NOMO-1 treated with DMSO at 0.1 percent for 48 hours (cell line): ENCODE data around the gene USP25.
A peak's percentile ranks its signal among the peaks of the same experiment; 100 is the strongest.

Experiments
- DNase-seq: peaks from one replicate; lab custom pipeline; 2025; ENCODE audit not compliant: unreplicated experiment; lab: John Stamatoyannopoulos, UW

Gene USP25

GRCh38 chr21:15729674-15730483 lies at the start of gene USP25:
Gene USP25 (plus strand): TSS chr21:15729982. CDS start chr21:15730394, 412 bp downstream.
- peak; percentile 76 for DNase-seq

DNA sequence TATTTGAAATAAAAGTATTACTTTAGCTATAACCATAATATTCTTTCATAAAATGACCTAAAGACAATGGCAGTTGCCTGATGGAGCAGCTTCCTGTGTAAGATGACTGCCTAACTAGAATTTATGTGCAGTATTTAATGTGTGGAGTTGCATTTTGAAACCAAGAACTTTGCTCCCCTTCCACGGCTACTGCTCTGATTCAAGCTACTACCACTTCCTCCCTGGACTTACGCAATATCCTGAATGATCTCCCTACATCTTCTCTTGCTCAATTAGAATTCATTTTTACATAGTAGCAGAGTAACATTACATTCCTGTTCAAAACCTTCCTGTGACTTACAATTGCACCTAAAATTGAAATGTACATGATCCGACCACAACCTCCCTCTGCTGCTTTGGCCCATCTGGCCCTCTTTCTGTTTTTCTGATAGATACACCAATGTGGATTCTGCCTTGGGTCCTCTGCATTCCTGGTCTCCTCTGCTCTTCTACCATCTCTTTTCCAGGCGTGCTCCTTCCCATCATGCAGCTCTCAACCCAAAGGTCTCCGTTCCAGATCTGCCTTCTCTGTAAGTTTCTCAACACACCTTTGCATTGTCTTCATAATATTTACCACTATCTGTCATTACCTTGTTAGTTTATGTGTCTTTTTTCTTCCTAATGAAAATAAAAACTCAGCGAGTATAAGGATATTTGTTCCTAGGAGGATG lies 47.4 kb upstream of the USP25 start:
- DNase-seq: peak; percentile 99

GRCh38 chr21:15682977-15683376 lies 46.8 kb upstream of the USP25 start:
- DNase-seq: peak; percentile 69

DNA sequence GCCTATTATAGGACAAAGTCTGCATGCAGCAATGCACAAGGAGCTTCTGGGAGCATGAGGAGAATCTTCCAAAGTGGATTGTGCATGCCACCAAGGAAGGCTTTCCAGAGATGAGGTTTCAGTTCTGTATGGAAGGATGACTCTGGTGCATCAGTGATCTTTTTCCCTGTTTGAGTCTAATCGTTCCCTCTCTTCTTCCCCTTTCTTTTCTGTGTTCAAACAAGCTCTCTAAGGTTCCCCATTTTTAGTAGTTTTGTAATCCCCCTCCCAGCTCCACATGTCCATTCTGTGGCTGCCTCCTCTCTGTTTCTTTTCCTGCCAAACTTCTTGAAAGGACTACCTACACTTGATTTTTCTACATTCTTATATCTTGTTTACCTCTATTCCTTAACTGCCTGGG lies 43.3 kb upstream of the USP25 start:
- DNase-seq: peak; percentile 82

DNA sequence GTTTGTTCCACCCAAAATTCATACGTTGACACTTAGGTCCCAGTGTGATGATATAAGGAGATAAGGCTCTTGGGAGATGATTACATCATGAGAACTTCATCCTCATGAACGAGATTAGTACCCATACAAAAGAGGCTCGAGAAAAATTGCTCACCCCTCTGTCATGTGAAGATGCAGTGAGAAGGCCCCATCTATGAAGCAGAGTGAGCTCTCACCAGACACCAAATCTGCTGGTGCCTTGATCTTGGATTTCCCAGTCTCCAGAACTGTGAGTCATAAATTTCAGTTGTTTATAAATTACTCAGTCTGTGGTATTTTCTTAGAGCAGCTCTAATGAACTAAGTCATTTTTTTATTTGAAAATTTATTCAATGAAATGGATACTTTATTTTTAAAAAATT lies 42.6 kb upstream of the USP25 start:
- no peak for DNase-seq

- DNase-seq: no peak
These were observed 41.8 kb upstream of the USP25 start for GRCh38 chr21:15688016-15688415.

DNA sequence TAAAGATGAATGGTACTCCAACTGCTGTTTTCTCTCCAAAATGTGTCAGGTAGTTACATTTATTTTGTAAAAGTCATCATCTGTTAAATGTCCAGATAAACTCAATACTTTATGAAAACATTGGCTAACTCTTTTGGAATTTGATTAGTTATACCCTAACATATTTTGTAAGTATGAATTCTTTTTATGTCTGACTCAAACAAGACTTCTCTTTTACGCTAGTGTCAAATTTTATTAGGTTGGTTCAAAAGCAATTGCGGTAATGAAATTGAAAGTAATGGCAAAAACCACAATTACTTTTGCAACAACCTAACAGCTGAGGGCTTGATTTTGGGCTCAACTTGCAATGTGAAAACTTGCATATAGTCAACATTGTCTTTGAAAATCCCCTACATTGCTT lies 41.0 kb upstream of the USP25 start:
- DNase-seq: peak; percentile 84

DNA sequence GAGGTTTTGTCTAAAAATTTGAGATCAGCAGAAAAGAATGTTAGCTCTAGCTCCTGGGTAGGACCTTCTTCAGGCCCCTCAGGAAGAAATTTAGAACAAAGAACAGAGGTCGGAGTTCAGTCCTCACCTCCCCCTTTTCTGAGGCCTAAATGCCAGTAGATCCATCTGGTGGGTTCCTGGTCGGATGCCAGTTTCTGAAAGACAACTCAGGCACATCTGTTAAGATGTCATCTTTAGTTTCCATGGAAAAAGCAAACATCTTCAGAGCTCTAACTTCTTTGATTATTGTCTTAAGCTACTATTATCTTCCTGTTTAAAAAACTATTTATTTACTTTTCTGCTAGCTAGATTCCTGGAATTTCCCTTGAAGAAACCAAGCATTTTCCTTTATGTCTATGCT lies 37.1 kb upstream of the USP25 start:
- no peak for DNase-seq

GRCh38 chr21:15695241-15695640 lies 34.5 kb upstream of the USP25 start:
- no peak for DNase-seq

GRCh38 chr21:15701830-15702229 lies 28.0 kb upstream of the USP25 start:
- DNase-seq: no peak

DNA sequence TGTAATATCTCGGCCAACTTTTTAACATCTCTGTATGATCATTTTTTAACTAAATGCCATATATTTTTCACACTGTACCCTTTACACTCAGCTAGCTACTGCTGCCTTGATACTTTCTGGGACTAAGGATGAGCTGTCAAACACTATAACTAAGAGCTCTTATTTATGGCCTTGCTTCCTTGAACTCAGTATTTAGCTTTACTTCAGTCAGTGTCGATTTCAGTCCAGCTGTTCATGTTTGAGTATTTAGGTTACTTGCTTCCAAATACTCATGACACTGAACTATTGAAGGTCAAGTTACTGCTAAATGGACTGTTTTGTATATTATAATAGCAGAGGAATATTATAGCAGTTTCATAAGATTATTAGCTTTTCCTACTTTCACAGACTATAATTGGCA lies 25.9 kb upstream of the USP25 start:
- no peak for DNase-seq

GRCh38 chr21:15706696-15707095 lies 23.1 kb upstream of the USP25 start:
- no peak for DNase-seq

GRCh38 chr21:15713412-15713811 lies 16.4 kb upstream of the USP25 start:
- no peak for DNase-seq

DNA sequence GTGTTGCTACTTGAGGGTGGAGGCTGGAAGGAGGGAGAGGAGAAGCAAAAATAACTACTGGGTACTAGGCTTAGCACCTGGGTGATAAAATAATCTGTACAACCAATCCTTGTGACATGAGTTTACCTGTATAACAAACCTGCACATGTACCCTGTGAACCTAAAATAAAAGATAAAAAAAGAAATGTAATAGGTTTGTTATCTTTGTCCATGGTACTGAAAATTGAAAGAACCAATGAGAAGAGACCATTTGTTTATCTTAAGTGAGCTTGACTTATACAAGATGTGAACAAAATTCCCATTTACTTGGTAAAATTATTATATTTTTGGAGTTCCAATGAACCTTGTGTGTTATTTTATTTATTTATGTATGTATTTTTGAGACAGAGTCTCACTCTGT lies 11.1 kb upstream of the USP25 start:
- no peak for DNase-seq

- DNase-seq: no peak
These were observed 9.8 kb upstream of the USP25 start for GRCh38 chr21:15719976-15720375.

- no peak for DNase-seq
These were observed 7.0 kb upstream of the USP25 start for GRCh38 chr21:15722591-15723324.

DNA sequence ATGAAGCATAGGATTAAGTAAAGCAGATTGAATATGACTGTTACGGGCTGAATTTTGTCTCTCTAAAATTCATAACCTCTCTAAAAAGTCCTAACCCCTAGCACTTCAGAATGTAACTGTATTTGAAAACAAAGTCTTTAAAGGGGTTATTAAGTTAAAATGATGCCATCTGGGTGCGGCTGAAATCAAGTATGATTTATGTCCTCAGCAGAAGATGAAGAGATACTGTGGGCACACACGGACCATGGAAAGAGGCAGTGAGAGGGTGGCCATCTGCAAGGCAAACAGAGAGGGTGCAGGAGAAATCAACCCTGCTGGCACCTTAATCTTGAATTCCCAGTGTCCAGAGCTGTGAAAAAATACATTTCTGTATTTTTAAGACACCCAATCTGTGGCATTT lies 3.8 kb upstream of the USP25 start:
- no peak for DNase-seq

DNA sequence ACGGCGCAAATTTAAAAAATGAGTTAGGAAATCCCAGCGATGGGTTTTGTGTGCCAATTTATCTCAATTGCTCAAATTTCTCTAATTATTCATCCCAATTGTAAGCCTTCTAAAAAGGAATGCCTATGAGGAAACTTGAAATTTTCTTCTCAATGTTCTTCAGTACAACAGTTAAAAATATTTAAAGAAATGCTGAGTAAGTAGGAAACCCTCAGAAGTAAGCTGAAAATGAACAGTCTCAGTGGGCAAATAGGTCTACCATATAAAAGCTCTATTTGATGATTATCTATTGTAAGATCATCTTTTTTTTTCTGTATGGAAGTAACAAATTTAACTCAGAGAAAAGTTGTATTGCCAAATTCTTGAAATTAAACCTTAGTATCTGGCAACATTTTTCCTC lies 1.7 kb upstream of the USP25 start:
- DNase-seq: no peak

GRCh38 chr21:15729346-15729673 lies 472 bp upstream of the USP25 start:
- no peak for DNase-seq

- DNase-seq: peak; percentile 30
These were observed 881 bp downstream of the USP25 start for GRCh38 chr21:15730484-15731242.

GRCh38 chr21:15731243-15731613 lies 1.4 kb downstream of the USP25 start:
- DNase-seq: no peak
